Lung (tissue), 13 donors: ENCODE measurements around the gene NOX1. TPM values are rescaled to one million over a fixed set of nuclear protein-coding genes. Genes with fewer than 3 reads are reported as not detected.
"Not testable (repeated sequence)": the region's sequence is repeated elsewhere in the genome, so short reads cannot be mapped to it uniquely, and the experiment has no call there.

Experiments
- ATAC-seq: fragments of 200-7000 bp; cut with Tn5 transposase; one replicate; pipeline ENCODE4 v1.9.1; 2020; ENCODE audit warnings: moderate number of reproducible peaks; ENCODE audit not compliant: insufficient read depth, low FRiP score
- DNase-seq, 3 donors: peaks; one replicate each; pipeline ENCODE4 v3.0.0-alpha.2; 2013 to 2017
- H3K27ac ChIP-seq, 2 donors: one replicate each; pipeline ENCODE4 v1.5.1; 2013; ENCODE audit warnings: mild to moderate bottlenecking in 2 of 2, moderate library complexity in 2 of 2, control low read depth in 1 of 2, inconsistent platforms in 1 of 2, low read depth in 1 of 2, low read length in 1 of 2
- H3K27me3 ChIP-seq, 3 donors: one replicate each; pipeline ENCODE4 v1.5.1; 2013; ENCODE audit warnings: low read length in 2 of 3; ENCODE audit not compliant: control insufficient read depth in 3 of 3, insufficient read depth in 3 of 3
- H3K36me3 ChIP-seq, 4 donors: one replicate each; pipeline ENCODE4 v1.5.1; 2013; ENCODE audit warnings: low read length in 4 of 4, mild to moderate bottlenecking in 1 of 4, moderate library complexity in 1 of 4; ENCODE audit not compliant: control insufficient read depth in 4 of 4, insufficient read depth in 4 of 4
- H3K4me1 ChIP-seq, 5 donors: one replicate each; pipeline ENCODE4 v1.5.1; 2013; ENCODE audit warnings: low read length in 5 of 5, mild to moderate bottlenecking in 2 of 5, moderate library complexity in 1 of 5; ENCODE audit not compliant: control insufficient read depth in 5 of 5, insufficient read depth in 5 of 5
- H3K4me3 ChIP-seq: one replicate; pipeline ENCODE4 v1.5.1; 2013; ENCODE audit warnings: mild to moderate bottlenecking, control low read depth, moderate library complexity
- H3K9ac ChIP-seq, 2 donors: one replicate each; pipeline ENCODE4 v1.5.1; 2013; ENCODE audit warnings: low read length in 2 of 2, control low read depth in 1 of 2; ENCODE audit not compliant: insufficient read depth in 1 of 2
- H3K9me3 ChIP-seq, 4 donors: one replicate each; pipeline ENCODE4 v1.5.1; 2013; ENCODE audit warnings: low read length in 3 of 4, mild to moderate bottlenecking in 1 of 4, moderate library complexity in 1 of 4; ENCODE audit not compliant: control insufficient read depth in 4 of 4, insufficient read depth in 3 of 4
- WGBS, 2 donors: extraction: QIAGEN DNeasy Blood & Tissue Kit; methylation state at CpG; one replicate each; pipeline ENCODE4 v1.1.7; 2013; 5-methylcytosine and 5-hydroxymethylcytosine counted together
- polyA plus RNA-seq, 2 donors: library from polyadenylated mRNA; stranded (reverse); fragments of 200-250 nt; gene quantifications; one replicate each; pipeline ENCODE4 v1.2.1, GENCODE V29; 2013
- small RNA-seq: library from RNA; depleted of rRNA; stranded (forward); fragments of <200 nt; gene quantifications from one replicate; pipeline ENCODE3, GENCODE V24; 2014; ENCODE audit warnings: low replicate concordance
- total RNA-seq, 2 donors: library from RNA; depleted of rRNA in 1 of 2; stranded (reverse); fragments of >200 nt in 1 of 2; gene quantifications; one replicate each; pipeline ENCODE4 v1.2.1, GENCODE V29; 2014 to 2021
- TF ChIP-seq, protein P1 (sequence below): IDR thresholded peaks from 2 replicates; pipeline ENCODE4 v1.5.1; 2012; ENCODE audit warnings: mild to moderate bottlenecking; ENCODE audit errors: control extremely low read depth, extremely low read depth
- donor health status: control.
- donor health status: control.
- donor health status: Bipolar disorder and iron deficiency.
- donor health status: healthy.
- donor health status: DM: yes; HTN: yes; CAD: no.

The NOX1 gene
- total and polyA plus RNA-seq, 4 donors, result 0.08 to 0.12 (median 0.11) TPM; not detected in 1

DNA sequence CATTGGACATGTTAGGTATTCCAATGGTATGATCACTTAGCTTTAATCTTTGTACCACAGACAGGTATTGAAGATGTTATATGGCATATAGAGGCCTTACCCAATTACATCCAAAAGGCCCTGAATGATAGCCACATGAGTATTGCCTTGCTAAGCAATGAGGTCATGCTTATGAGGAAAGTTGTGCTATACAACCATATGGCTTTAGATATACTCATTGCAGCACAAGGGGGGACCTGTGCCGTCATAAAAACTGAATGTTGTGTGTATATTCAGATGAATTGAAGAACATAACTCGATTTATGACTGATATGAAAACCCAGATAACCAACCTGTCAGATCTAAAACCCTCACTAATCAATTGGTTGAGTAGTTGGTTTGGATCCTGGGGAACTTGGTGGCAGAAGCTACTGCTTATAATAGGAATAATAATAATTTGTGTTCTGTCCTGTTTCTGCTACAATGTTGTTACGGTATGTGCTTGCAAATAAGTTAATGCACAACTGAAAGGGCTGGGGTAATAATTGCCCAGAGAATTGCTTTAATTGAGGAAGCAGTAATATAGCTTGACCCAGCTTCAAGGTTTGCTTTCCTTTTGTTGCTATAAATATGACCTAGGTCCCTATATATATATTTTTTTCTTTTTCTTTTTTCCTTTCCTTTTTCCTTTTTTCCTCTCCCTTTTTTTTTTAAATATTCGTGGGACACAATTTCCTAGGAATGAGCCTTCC is 75.5 kb downstream of the NOX1 start:
- H3K9ac ChIP-seq, result no peak overlapping the region
- ATAC-seq, result no peak

DNA sequence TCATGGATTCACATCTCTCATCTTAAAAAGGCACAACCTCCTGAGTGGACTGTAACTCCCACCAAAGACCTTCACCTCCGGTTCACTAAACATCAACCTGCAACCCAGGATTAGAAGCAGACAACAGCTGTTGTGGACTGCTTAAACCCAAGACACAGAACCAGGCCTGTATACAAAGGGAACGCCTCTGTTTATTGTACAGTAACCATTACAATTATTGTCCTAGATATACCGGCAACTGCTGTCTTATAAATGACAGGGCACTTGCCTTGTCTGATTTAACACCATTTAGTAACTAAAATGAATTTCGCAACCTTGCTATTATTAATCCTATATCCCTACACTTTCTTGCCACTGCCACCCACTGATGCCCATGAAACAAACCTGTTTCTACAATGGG is 76.8 kb downstream of the NOX1 start:
- Histone ChIP-seq H3K27ac (no peak overlapping the region), H3K4me3 (no peak overlapping the region), H3K9me3 (no peaks in the 10 kb centered on the region), H3K9ac (no peak overlapping the region), H3K27me3 (peaks cover 0 to 7% (median 3%) of the 10 kb centered on the region in 3 donors), H3K36me3 (no peaks in the 10 kb centered on the region), H3K4me1 (no peaks in the 10 kb centered on the region)
- WGBS, 2 donors, result 89 to 99% methylated on average over 4 of the region's 4 CpGs
- ATAC-seq, result no peak
- TF ChIP-seq, protein P1, sequence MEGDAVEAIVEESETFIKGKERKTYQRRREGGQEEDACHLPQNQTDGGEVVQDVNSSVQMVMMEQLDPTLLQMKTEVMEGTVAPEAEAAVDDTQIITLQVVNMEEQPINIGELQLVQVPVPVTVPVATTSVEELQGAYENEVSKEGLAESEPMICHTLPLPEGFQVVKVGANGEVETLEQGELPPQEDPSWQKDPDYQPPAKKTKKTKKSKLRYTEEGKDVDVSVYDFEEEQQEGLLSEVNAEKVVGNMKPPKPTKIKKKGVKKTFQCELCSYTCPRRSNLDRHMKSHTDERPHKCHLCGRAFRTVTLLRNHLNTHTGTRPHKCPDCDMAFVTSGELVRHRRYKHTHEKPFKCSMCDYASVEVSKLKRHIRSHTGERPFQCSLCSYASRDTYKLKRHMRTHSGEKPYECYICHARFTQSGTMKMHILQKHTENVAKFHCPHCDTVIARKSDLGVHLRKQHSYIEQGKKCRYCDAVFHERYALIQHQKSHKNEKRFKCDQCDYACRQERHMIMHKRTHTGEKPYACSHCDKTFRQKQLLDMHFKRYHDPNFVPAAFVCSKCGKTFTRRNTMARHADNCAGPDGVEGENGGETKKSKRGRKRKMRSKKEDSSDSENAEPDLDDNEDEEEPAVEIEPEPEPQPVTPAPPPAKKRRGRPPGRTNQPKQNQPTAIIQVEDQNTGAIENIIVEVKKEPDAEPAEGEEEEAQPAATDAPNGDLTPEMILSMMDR, result no peak
- DNase-seq, result no peak

More for the DNA sequence above, 75.5 kb downstream of the NOX1 start:
- Histone ChIP-seq H3K27me3 (peaks cover 0 to 4% (median 2%) of the 10 kb centered on the region in 3 donors), H3K9me3 (no peaks in the 10 kb centered on the region), H3K27ac (no peak overlapping the region), H3K4me1 (no peaks in the 10 kb centered on the region), H3K4me3 (no peak overlapping the region), H3K36me3 (no peaks in the 10 kb centered on the region)
- 57 to 82% methylated on average over 4 of the region's 4 CpGs for WGBS, 2 donors
- no peak for DNase-seq
- TF ChIP-seq, protein P1, result no peak

- H3K27me3 ChIP-seq, H3K9ac ChIP-seq, H3K36me3 ChIP-seq, DNase-seq, H3K9me3 ChIP-seq, H3K4me1 ChIP-seq, H3K27ac ChIP-seq, ATAC-seq, H3K4me3 ChIP-seq: not testable (repeated sequence)
- WGBS, 2 donors, result 82 to 94% methylated on average over 7 of the region's 7 CpGs
Measured at GRCh38 chrX:100796371-100796770, 77.8 kb downstream of the NOX1 start.

Small RNA genes within 50 kb of the gene (small RNA-seq; reads per million reads assigned to genes)
- gene RF00411, result not detected

Other genes with a start within 250 kb of the NOX1 start
- 10 to 100 TPM; 17.4 to 56.2 TPM for gene TSPAN6, start 237.6 kb downstream of the NOX1 start, total RNA-seq
- gene TSPAN6, start 237.6 kb downstream of the NOX1 start, polyA plus RNA-seq, result 10 to 100 TPM; 11.7 to 15.1 TPM
- gene SRPX2, start 230.2 kb downstream of the NOX1 start, total RNA-seq, result 10 to 100 TPM; 13.6 to 19.1 TPM
- 1 to 10 TPM; 5.6 to 8.1 TPM for gene SRPX2, start 230.2 kb downstream of the NOX1 start, polyA plus RNA-seq
- 10 to 100 TPM in 1 of 2 donors, 1 to 10 TPM in 1; 5.6 to 11.7 TPM for gene SYTL4, start 142.2 kb downstream of the NOX1 start, total RNA-seq
- gene SYTL4, start 142.2 kb downstream of the NOX1 start, polyA plus RNA-seq, result 1 to 10 TPM; 3.4 to 3.8 TPM
- gene CSTF2, start 54.0 kb downstream of the NOX1 start, total RNA-seq, result 10 to 100 TPM; 12.3 to 18.5 TPM
- gene CSTF2, start 54.0 kb downstream of the NOX1 start, polyA plus RNA-seq, result 10 to 100 TPM in 1 of 2 donors, 1 to 10 TPM in 1; 4.6 to 13.3 TPM
- 1 to 10 TPM; 6.9 to 8.8 TPM for gene XKRX, start 54.6 kb upstream of the NOX1 start, total RNA-seq
- gene XKRX, start 54.6 kb upstream of the NOX1 start, polyA plus RNA-seq, result 1 to 10 TPM; 1.6 to 2.8 TPM
- gene ARL13A, start 95.3 kb upstream of the NOX1 start, total RNA-seq, result not detected
- not detected for gene ARL13A, start 95.3 kb upstream of the NOX1 start, polyA plus RNA-seq
- 10 to 100 TPM; 19.3 to 22.4 TPM for gene TRMT2B, start 177.8 kb upstream of the NOX1 start, total RNA-seq
- gene TRMT2B, start 177.8 kb upstream of the NOX1 start, polyA plus RNA-seq, result 10 to 100 TPM in 1 of 2 donors, 1 to 10 TPM in 1; 7.9 to 10.4 TPM
- 1 to 10 TPM; 1.0 to 6.4 TPM for gene TMEM35A, start 204.5 kb upstream of the NOX1 start, total RNA-seq
- gene TMEM35A, start 204.5 kb upstream of the NOX1 start, polyA plus RNA-seq, result under 1 TPM; 0.24 to 0.47 TPM
- gene CENPI, start 223.8 kb upstream of the NOX1 start, total RNA-seq, result 1 to 10 TPM in 1 of 2 donors, under 1 TPM in 1; 0.71 to 7.5 TPM
- gene CENPI, start 223.8 kb upstream of the NOX1 start, polyA plus RNA-seq, result under 1 TPM; 0.69 to 0.76 TPM